Measurements from ENCODE around the gene DGKH.

Gene DGKH

GRCh38 chr13:42284068-42284467 lies 235.6 kb downstream of the DGKH start:
- no peak for DNase-seq (ENCODE audit: low read depth)
- no peak for TF ChIP-seq CTCF (conservative IDR thresholded peaks at IDR 0.05; ENCODE audit: low read length)
- H3K4me3 ChIP-seq (ENCODE audit: low read length), result no peak overlapping the region
